NB4 (cell line): ENCODE data around the gene RND2.

ENCODE experiments used
- CTCF ChIP-seq: IDR thresholded peaks from one replicate; pipeline ENCODE4 v1.5.1; 2012; ENCODE audit warnings: low read depth, low read length
- MAX ChIP-seq: IDR thresholded peaks from 2 replicates; pipeline ENCODE4 v1.6.1; 2011; ENCODE audit warnings: low read depth, low read length
- POLR2A ChIP-seq: IDR thresholded peaks from 2 replicates; pipeline ENCODE4 v1.6.1; 2011; ENCODE audit warnings: mild to moderate bottlenecking; ENCODE audit not compliant: insufficient read length; ENCODE audit errors: extremely low read depth

GRCh38 chr17:43021741-43022512 lies 3.1 kb upstream of the RND2 start, which contains the start of gene VAT1:
- TF ChIP-seq CTCF (no peak), MAX (no peak; the same call in 1 of the 2 replicates), POLR2A (peak; percentile 48)
